Neural cell (in vitro differentiated cells): ENCODE data around the gene PRSS38. TPM values are rescaled to one million over a fixed set of nuclear protein-coding genes. Genes with fewer than 3 reads are reported as not detected.
"Not testable (repeated sequence)": the region's sequence is repeated elsewhere in the genome, so short reads cannot be mapped to it uniquely, and the experiment has no call there.

Source experiments
- H2AFZ ChIP-seq: fragments of 200-600, 300-800 bp; sonication (generic), shearing (Covaris generic); 2 replicates; pipeline ENCODE4 v1.6.0; 2014; ENCODE audit warnings: low read depth, mild to moderate bottlenecking, antibody characterized with exemption, low read length, moderate library complexity
- H3F3A ChIP-seq: fragments of 200-600 bp; shearing (Covaris generic); 2 replicates; pipeline ENCODE4 v1.6.1; 2016; ENCODE audit warnings: mild to moderate bottlenecking, moderate library complexity, mixed read lengths, antibody characterized with exemption, low read length; ENCODE audit not compliant: insufficient read depth, poor library complexity, severe bottlenecking
- H3K27ac ChIP-seq: fragments of 200-600, 300-800 bp; sonication (generic), shearing (Covaris generic); 2 replicates; pipeline ENCODE4 v1.5.1; 2014; ENCODE audit warnings: mild to moderate bottlenecking, low read length, moderate library complexity
- H3K27me3 ChIP-seq: fragments of 300-800, 200-600 bp; sonication (generic), shearing (Covaris generic); 2 replicates; pipeline ENCODE4 v1.6.0; 2014; ENCODE audit warnings: mild to moderate bottlenecking, low read depth, low read length, moderate library complexity; ENCODE audit not compliant: insufficient read depth
- H3K36me3 ChIP-seq: fragments of 300-800, 200-600 bp; sonication (generic), shearing (Covaris generic); 2 replicates; pipeline ENCODE4 v1.5.1; 2014; ENCODE audit warnings: mild to moderate bottlenecking, antibody characterized with exemption, low read length, moderate library complexity; ENCODE audit not compliant: insufficient read depth
- H3K4me2 ChIP-seq: fragments of 300-800, 200-600 bp; sonication (generic), shearing (Covaris generic); 2 replicates; pipeline ENCODE4 v1.6.0; 2014; ENCODE audit warnings: mild to moderate bottlenecking, low read length
- H3K4me3 ChIP-seq: fragments of 300-800, 200-600 bp; sonication (generic), shearing (Covaris generic); 2 replicates; pipeline ENCODE4 v1.5.1; 2014; ENCODE audit warnings: mild to moderate bottlenecking, low read length, moderate library complexity
- H3K79me2 ChIP-seq: fragments of 200-600 bp; shearing (Covaris generic); replicated peaks from 2 replicates; pipeline ENCODE4 v1.6.0; 2014; ENCODE audit warnings: mild to moderate bottlenecking, low read length, moderate library complexity; ENCODE audit not compliant: insufficient read depth
- H3K9ac ChIP-seq: fragments of 300-800, 200-600 bp; sonication (generic), shearing (Covaris generic); 2 replicates; pipeline ENCODE4 v1.6.1; 2016; ENCODE audit warnings: mild to moderate bottlenecking, low read length, mixed read lengths
- H3K9me2 ChIP-seq: fragments of 200-600 bp; shearing (Covaris generic); 2 replicates; pipeline ENCODE4 v1.6.1; 2016; ENCODE audit warnings: mild to moderate bottlenecking, low read length, mixed read lengths; ENCODE audit not compliant: insufficient read depth
- H3K9me3 ChIP-seq: fragments of 200-600, 300-800 bp; sonication (generic), shearing (Covaris generic); 2 replicates; pipeline ENCODE4 v1.6.1; 2016; ENCODE audit warnings: mild to moderate bottlenecking, mixed run types, low read length, moderate library complexity, mixed read lengths
- H4K20me1 ChIP-seq: fragments of 200-600 bp; shearing (Covaris generic); 2 replicates; pipeline ENCODE4 v1.6.1; 2016; ENCODE audit warnings: mild to moderate bottlenecking, mixed run types; ENCODE audit not compliant: insufficient read depth
- EP300 ChIP-seq: fragments of 450-650 bp; conservative IDR thresholded peaks from 2 replicates; pipeline ENCODE4 v1.6.1; 2014; ENCODE audit warnings: antibody characterized with exemption, mild to moderate bottlenecking, moderate library complexity; ENCODE audit not compliant: poor library complexity, severe bottlenecking
- EZH2 ChIP-seq: fragments of 200-600, 300-800 bp; shearing (Covaris generic), sonication (generic); IDR thresholded peaks from 2 replicates; pipeline ENCODE4 v1.6.1; 2014; ENCODE audit warnings: antibody characterized with exemption, low read length, borderline replicate concordance, mild to moderate bottlenecking; ENCODE audit not compliant: insufficient read depth, poor library complexity, severe bottlenecking
- MXI1 ChIP-seq: fragments of 450-650 bp; conservative IDR thresholded peaks from 2 replicates; pipeline ENCODE4 v1.6.1; 2014; ENCODE audit warnings: antibody characterized with exemption, mild to moderate bottlenecking; ENCODE audit not compliant: poor library complexity, severe bottlenecking
- POLR2AphosphoS5 ChIP-seq: IDR thresholded peaks from 2 replicates; pipeline ENCODE4 v1.6.1; 2012
- RAD21 ChIP-seq: fragments of 450-650 bp; conservative IDR thresholded peaks from 2 replicates; pipeline ENCODE4 v1.6.1; 2014; ENCODE audit warnings: antibody characterized with exemption, mild to moderate bottlenecking, moderate library complexity
- REST ChIP-seq: IDR thresholded peaks from 2 replicates; pipeline ENCODE4 v1.6.1; 2012; ENCODE audit warnings: borderline replicate concordance
- SMC3 ChIP-seq: fragments of 450-650 bp; conservative IDR thresholded peaks from 2 replicates; pipeline ENCODE4 v1.6.1; 2014; ENCODE audit warnings: antibody characterized with exemption, mild to moderate bottlenecking, moderate library complexity; ENCODE audit not compliant: poor library complexity
- TAF1 ChIP-seq: IDR thresholded peaks from 2 replicates; pipeline ENCODE4 v1.6.1; 2012; ENCODE audit warnings: low read depth
- polyA plus RNA-seq: library from polyadenylated mRNA; depleted of rRNA; stranded (reverse); fragments of >200 nt; gene quantifications from 2 replicates; pipeline ENCODE4 v1.2.3, GENCODE V29; 2014
- TF ChIP-seq, protein P1 (sequence below): fragments of 450-650 bp; IDR thresholded peaks from 2 replicates; pipeline ENCODE4 v1.5.1; 2014; ENCODE audit warnings: antibody characterized with exemption, mild to moderate bottlenecking, moderate library complexity; ENCODE audit not compliant: poor library complexity, severe bottlenecking

PRSS38 gene
- polyA plus RNA-seq, 1 donor from 2014 or later = not detected

GRCh38 chr1:227870366-227870765, 54.9 kb downstream of the PRSS38 start:
- Histone ChIP-seq H2AFZ (no peak overlapping the region), H3K9me3 (no peaks in the 10 kb centered on the region), H3K27me3 (no peaks in the 10 kb centered on the region), H3F3A (no peaks in the 10 kb centered on the region), H3K36me3 (no peaks in the 10 kb centered on the region), H3K79me2 (no peaks in the 10 kb centered on the region), H3K27ac (no peak overlapping the region), H4K20me1 (no peaks in the 10 kb centered on the region), H3K4me3 (no peak overlapping the region), H3K9ac (no peak overlapping the region), H3K9me2 (no peaks in the 10 kb centered on the region), H3K4me2 (no peak overlapping the region)
- TF ChIP-seq TAF1 = no peak
- no peak for TF ChIP-seq REST
- TF ChIP-seq EZH2 = no peak
- no peak for TF ChIP-seq RAD21
- no peak for TF ChIP-seq MXI1
- no peak for TF ChIP-seq SMC3
- TF ChIP-seq, protein P1, sequence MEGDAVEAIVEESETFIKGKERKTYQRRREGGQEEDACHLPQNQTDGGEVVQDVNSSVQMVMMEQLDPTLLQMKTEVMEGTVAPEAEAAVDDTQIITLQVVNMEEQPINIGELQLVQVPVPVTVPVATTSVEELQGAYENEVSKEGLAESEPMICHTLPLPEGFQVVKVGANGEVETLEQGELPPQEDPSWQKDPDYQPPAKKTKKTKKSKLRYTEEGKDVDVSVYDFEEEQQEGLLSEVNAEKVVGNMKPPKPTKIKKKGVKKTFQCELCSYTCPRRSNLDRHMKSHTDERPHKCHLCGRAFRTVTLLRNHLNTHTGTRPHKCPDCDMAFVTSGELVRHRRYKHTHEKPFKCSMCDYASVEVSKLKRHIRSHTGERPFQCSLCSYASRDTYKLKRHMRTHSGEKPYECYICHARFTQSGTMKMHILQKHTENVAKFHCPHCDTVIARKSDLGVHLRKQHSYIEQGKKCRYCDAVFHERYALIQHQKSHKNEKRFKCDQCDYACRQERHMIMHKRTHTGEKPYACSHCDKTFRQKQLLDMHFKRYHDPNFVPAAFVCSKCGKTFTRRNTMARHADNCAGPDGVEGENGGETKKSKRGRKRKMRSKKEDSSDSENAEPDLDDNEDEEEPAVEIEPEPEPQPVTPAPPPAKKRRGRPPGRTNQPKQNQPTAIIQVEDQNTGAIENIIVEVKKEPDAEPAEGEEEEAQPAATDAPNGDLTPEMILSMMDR = no peak
- no peak for TF ChIP-seq POLR2AphosphoS5
- TF ChIP-seq EP300 = no peak

GRCh38 chr1:227871892-227872291, 56.4 kb downstream of the PRSS38 start:
- not testable (repeated sequence) for H3K9me2 ChIP-seq, H3K36me3 ChIP-seq, H3K9me3 ChIP-seq, H3K9ac ChIP-seq, H3K4me2 ChIP-seq, H3K27ac ChIP-seq, H2AFZ ChIP-seq, H3K4me3 ChIP-seq, H3F3A ChIP-seq, H4K20me1 ChIP-seq, H3K27me3 ChIP-seq, H3K79me2 ChIP-seq

DNA sequence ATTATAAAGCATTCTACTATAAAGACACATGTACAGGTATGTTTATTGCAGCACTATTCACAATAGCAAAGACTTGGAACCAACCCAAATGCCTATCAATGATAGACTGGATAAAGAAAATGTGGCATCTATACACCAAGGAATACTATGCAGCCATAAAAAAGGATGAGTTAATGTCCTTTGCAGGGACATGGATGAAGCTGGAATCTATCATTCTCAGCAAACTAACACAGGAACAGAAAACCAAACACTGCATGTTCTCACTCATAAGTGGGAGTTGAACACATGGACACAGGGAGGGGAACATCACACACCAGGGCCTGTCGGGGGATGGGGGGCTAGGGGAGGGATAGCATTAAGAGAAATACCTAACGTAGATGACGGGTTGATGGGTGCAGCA, 62.3 kb downstream of the PRSS38 start:
- not testable (repeated sequence) for H3K27me3 ChIP-seq, H4K20me1 ChIP-seq, H2AFZ ChIP-seq, H3K9ac ChIP-seq, H3K9me3 ChIP-seq, H3K27ac ChIP-seq, H3K36me3 ChIP-seq, H3K4me2 ChIP-seq, H3K9me2 ChIP-seq, H3K4me3 ChIP-seq, H3F3A ChIP-seq, H3K79me2 ChIP-seq
